WTC11 (cell line): ENCODE data around the gene PDZD7. TPM values are rescaled to one million over a fixed set of nuclear protein-coding genes. Genes with fewer than 3 reads are reported as not detected.

ENCODE experiments used
- ATAC-seq: fragments of 200-7000 bp; cut with Tn5 transposase; 2 replicates; pipeline ENCODE4 v1.10.0; 2021; ENCODE audit warnings: mild to moderate bottlenecking, moderate library complexity
- CTCF ChIA-PET: fragments of 300-600 bp; sonication (Branson Sonifier 250); formaldehyde crosslinking; loops from one replicate; lab custom pipeline; 2021; ENCODE audit warnings: antibody characterized with exemption; lab: Charles Lee
- POLR2A ChIA-PET: fragments of 350-600 bp; sonication (Branson Sonifier 250); formaldehyde crosslinking; loops from one replicate; lab custom pipeline; 2021; ENCODE audit warnings: antibody characterized with exemption; lab: Charles Lee
- DNase-seq: peaks from one replicate; pipeline ENCODE4 v3.0.0; 2021; ENCODE audit warnings: low spot score
- H3K27ac Mint-ChIP-seq: 2 replicates; pipeline ENCODE4 v1.8.0; 2021; ENCODE audit warnings: mixed read lengths
- H3K27me3 Mint-ChIP-seq: 2 replicates; pipeline ENCODE4 v1.8.0; 2021; ENCODE audit warnings: low read depth, mild to moderate bottlenecking, moderate library complexity, mixed read lengths
- H3K36me3 Mint-ChIP-seq: 2 replicates; pipeline ENCODE4 v1.8.0; 2021; ENCODE audit warnings: mixed read lengths
- H3K4me1 Mint-ChIP-seq: 2 replicates; pipeline ENCODE4 v1.8.0; 2022; ENCODE audit warnings: mixed read lengths
- H3K4me3 Mint-ChIP-seq: 2 replicates; pipeline ENCODE4 v1.8.0; 2021; ENCODE audit warnings: mild to moderate bottlenecking, moderate library complexity, mixed read lengths
- H3K9me3 Mint-ChIP-seq: 2 replicates; pipeline ENCODE4 v1.8.0; 2021; ENCODE audit warnings: mixed read lengths
- ATF1 ChIP-seq: sonication (generic); formaldehyde crosslinking; IDR thresholded peaks from 2 replicates; pipeline ENCODE4 v1.8.1; 2023; ENCODE audit warnings: mild to moderate bottlenecking, moderate library complexity, missing genetic modification reagents
- CBFB ChIP-seq: sonication (generic); formaldehyde crosslinking; IDR thresholded peaks from 2 replicates; pipeline ENCODE4 v1.8.1; 2022; ENCODE audit warnings: mild to moderate bottlenecking, low read depth, missing genetic modification reagents
- CREM ChIP-seq: sonication (generic); formaldehyde crosslinking; IDR thresholded peaks from 2 replicates; pipeline ENCODE4 v1.8.1; 2022; ENCODE audit warnings: mild to moderate bottlenecking, missing genetic modification reagents, moderate library complexity
- ELF4 ChIP-seq: sonication (generic); formaldehyde crosslinking; IDR thresholded peaks from 2 replicates; pipeline ENCODE4 v1.8.1; 2022; ENCODE audit warnings: low read depth, mild to moderate bottlenecking, moderate library complexity, missing genetic modification reagents
- FOXJ3 ChIP-seq: sonication (generic); formaldehyde crosslinking; IDR thresholded peaks from 2 replicates; pipeline ENCODE4 v1.9.0; 2021; ENCODE audit warnings: missing genetic modification reagents, mild to moderate bottlenecking, borderline replicate concordance
- HMGA2 ChIP-seq: fragments of 250-450 bp; sonication (Bioruptor Pico); IDR thresholded peaks from 2 replicates; pipeline ENCODE4 v1.4.0; 2021; ENCODE audit warnings: mild to moderate bottlenecking, moderate library complexity
- MYBL2 ChIP-seq: sonication (generic); formaldehyde crosslinking; IDR thresholded peaks from 2 replicates; pipeline ENCODE4 v1.8.1; 2023; ENCODE audit warnings: mild to moderate bottlenecking, moderate library complexity, missing genetic modification reagents
- OVOL2 ChIP-seq: fragments of 250-450 bp; sonication (Bioruptor Pico); IDR thresholded peaks from 2 replicates; pipeline ENCODE4 v1.9.0; 2021; ENCODE audit warnings: mild to moderate bottlenecking, borderline replicate concordance
- SMAD4 ChIP-seq: sonication (generic); formaldehyde crosslinking; IDR thresholded peaks from 2 replicates; pipeline ENCODE4 v1.8.0; 2022; ENCODE audit warnings: mild to moderate bottlenecking, missing genetic modification reagents
- ZNF121 ChIP-seq: sonication (generic); formaldehyde crosslinking; IDR thresholded peaks from 2 replicates; pipeline ENCODE4 v1.8.0; 2023; ENCODE audit warnings: missing genetic modification reagents
- ZNF232 ChIP-seq: sonication (generic); formaldehyde crosslinking; IDR thresholded peaks from 2 replicates; pipeline ENCODE4 v1.8.0; 2022; ENCODE audit warnings: mild to moderate bottlenecking, missing genetic modification reagents
- total RNA-seq: library from RNA; stranded (reverse); gene quantifications from 3 replicates; pipeline ENCODE4 v1.2.3, GENCODE V29; 2021
- TF ChIP-seq, protein P1 (sequence below): sonication (generic); formaldehyde crosslinking; IDR thresholded peaks from 2 replicates; pipeline ENCODE4 v1.8.1; 2023; ENCODE audit warnings: mild to moderate bottlenecking, missing genetic modification reagents
- TF ChIP-seq, protein P2 (sequence below): sonication (generic); formaldehyde crosslinking; conservative IDR thresholded peaks from 2 replicates; pipeline ENCODE4 v1.8.1; 2022; ENCODE audit warnings: mild to moderate bottlenecking, missing genetic modification reagents
- TF ChIP-seq, protein P3 (sequence below): fragments of 250-450 bp; sonication (Bioruptor Pico); IDR thresholded peaks from 2 replicates; pipeline ENCODE4 v1.9.0; 2021; ENCODE audit warnings: mild to moderate bottlenecking
- TF ChIP-seq, protein P4 (sequence below): fragments of 250-450 bp; sonication (Bioruptor Pico); IDR thresholded peaks from 2 replicates; pipeline ENCODE4 v1.8.0; 2021; ENCODE audit warnings: mild to moderate bottlenecking

Gene PDZD7
- total RNA-seq, 1 experiment from 2014 or later = 2.6 TPM

DNA sequence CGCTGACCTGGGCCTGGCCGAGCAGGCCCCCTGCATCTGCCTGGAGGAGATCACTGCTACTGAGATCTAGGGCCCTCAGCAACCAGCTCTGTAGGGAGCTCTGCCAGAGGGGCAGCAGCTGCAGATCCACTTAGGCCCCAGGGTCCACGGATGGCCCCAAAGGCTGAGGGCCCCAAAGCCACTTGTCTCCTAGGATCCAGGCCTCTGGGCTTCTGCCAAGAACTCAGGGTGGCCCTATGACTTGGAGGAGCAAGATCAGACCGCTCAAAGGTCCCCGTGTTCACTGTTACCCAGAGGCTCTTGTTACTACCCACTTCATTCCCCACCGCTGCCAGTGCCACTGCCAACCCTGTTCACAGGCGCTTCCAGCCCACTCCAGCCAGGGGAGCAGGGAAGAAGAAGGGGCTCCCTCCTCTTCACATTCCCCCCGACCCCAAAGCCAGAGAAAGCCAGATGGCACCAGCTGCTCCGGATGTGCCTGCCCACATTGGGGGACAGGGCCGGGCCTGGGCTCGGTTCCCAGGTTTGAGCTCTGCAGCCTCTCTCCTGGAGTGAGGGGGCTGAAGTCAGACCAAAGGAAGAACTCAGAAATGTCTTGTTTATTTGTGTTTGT lies 23.7 kb downstream of the PDZD7 start:
- Mint-ChIP-seq H3K4me1 (peaks cover 13% of the 10 kb centered on the region), H3K27ac (no peak overlapping the region), H3K9me3 (no peaks in the 10 kb centered on the region), H3K27me3 (no peaks in the 10 kb centered on the region), H3K4me3 (no peak overlapping the region), H3K36me3 (peaks cover 13% of the 10 kb centered on the region)
- DNase-seq = no peak
- ChIA-PET CTCF (interaction anchor here (0.9 to 7.2 kb wide), 6 partner anchors 10 to 154 kb away, joined by 3 to 273 read pairs (median 6); partner anchors contain the start of genes LZTS2 and SEMA4G), POLR2A (interaction anchor here (1.1 to 1.3 kb wide), 2 partner anchors 8 to 10 kb away, joined by 3 to 5 read pairs; partner anchors contain the start of gene LZTS2)
- TF ChIP-seq CBFB (CRISPR knock-in tag) (no peak), FOXJ3 (CRISPR knock-in tag) (no peak), ELF4 (no peak), HMGA2 (CRISPR knock-in tag) (no peak), SMAD4 (CRISPR knock-in tag) (no peak), CREM (CRISPR knock-in tag) (no peak), ATF1 (CRISPR knock-in tag) (no peak), ZNF121 (CRISPR knock-in tag) (no peak), ZNF232 (no peak), OVOL2 (CRISPR knock-in tag) (no peak), MYBL2 (CRISPR knock-in tag) (no peak)
- TF ChIP-seq, protein P1, sequence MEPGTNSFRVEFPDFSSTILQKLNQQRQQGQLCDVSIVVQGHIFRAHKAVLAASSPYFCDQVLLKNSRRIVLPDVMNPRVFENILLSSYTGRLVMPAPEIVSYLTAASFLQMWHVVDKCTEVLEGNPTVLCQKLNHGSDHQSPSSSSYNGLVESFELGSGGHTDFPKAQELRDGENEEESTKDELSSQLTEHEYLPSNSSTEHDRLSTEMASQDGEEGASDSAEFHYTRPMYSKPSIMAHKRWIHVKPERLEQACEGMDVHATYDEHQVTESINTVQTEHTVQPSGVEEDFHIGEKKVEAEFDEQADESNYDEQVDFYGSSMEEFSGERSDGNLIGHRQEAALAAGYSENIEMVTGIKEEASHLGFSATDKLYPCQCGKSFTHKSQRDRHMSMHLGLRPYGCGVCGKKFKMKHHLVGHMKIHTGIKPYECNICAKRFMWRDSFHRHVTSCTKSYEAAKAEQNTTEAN (CRISPR knock-in tag) = no peak
- TF ChIP-seq, protein P2, sequence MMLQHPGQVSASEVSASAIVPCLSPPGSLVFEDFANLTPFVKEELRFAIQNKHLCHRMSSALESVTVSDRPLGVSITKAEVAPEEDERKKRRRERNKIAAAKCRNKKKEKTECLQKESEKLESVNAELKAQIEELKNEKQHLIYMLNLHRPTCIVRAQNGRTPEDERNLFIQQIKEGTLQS (CRISPR knock-in tag) = no peak
- TF ChIP-seq, protein P3, sequence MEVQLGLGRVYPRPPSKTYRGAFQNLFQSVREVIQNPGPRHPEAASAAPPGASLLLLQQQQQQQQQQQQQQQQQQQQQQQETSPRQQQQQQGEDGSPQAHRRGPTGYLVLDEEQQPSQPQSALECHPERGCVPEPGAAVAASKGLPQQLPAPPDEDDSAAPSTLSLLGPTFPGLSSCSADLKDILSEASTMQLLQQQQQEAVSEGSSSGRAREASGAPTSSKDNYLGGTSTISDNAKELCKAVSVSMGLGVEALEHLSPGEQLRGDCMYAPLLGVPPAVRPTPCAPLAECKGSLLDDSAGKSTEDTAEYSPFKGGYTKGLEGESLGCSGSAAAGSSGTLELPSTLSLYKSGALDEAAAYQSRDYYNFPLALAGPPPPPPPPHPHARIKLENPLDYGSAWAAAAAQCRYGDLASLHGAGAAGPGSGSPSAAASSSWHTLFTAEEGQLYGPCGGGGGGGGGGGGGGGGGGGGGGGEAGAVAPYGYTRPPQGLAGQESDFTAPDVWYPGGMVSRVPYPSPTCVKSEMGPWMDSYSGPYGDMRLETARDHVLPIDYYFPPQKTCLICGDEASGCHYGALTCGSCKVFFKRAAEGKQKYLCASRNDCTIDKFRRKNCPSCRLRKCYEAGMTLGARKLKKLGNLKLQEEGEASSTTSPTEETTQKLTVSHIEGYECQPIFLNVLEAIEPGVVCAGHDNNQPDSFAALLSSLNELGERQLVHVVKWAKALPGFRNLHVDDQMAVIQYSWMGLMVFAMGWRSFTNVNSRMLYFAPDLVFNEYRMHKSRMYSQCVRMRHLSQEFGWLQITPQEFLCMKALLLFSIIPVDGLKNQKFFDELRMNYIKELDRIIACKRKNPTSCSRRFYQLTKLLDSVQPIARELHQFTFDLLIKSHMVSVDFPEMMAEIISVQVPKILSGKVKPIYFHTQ (CRISPR knock-in tag) = no peak
- ATAC-seq = no peak

DNA sequence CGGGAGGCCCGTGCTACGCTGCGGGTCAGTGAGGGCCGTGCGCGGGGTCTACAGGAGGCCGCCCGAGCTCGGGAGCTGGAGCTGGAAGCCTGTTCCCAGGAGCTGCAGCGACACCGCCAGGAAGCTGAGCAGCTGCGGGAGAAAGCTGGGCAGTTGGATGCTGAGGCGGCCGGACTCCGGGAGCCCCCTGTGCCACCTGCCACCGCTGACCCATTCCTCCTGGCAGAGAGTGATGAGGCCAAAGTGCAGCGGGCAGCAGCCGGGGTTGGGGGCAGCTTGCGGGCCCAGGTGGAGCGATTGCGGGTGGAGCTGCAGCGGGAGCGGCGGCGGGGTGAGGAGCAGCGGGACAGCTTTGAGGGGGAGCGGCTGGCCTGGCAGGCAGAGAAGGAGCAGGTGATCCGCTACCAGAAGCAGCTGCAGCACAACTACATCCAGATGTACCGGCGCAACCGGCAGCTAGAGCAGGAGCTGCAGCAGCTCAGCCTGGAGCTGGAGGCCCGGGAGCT lies 24.3 kb downstream of the PDZD7 start:
- Mint-ChIP-seq H3K27me3 (no peaks in the 10 kb centered on the region), H3K4me1 (peaks cover 13% of the 10 kb centered on the region), H3K9me3 (no peaks in the 10 kb centered on the region), H3K4me3 (no peak overlapping the region), H3K36me3 (peaks cover 13% of the 10 kb centered on the region), H3K27ac (no peak overlapping the region)
- CTCF ChIA-PET = interaction anchor here (0.9 to 7.2 kb wide), 5 partner anchors 10 to 155 kb away, joined by 3 to 273 read pairs (median 6); partner anchors contain the start of genes LZTS2 and SEMA4G
- POLR2A ChIA-PET = interaction anchor here (1.1 kb wide), 1 partner anchor 10 kb away, joined by 3 read pairs; no protein-coding TSS in a partner anchor
- ATAC-seq = no peak
- no peak for DNase-seq
- TF ChIP-seq, protein P4, sequence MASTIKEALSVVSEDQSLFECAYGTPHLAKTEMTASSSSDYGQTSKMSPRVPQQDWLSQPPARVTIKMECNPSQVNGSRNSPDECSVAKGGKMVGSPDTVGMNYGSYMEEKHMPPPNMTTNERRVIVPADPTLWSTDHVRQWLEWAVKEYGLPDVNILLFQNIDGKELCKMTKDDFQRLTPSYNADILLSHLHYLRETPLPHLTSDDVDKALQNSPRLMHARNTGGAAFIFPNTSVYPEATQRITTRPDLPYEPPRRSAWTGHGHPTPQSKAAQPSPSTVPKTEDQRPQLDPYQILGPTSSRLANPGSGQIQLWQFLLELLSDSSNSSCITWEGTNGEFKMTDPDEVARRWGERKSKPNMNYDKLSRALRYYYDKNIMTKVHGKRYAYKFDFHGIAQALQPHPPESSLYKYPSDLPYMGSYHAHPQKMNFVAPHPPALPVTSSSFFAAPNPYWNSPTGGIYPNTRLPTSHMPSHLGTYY (CRISPR knock-in tag) = no peak
